Ectodermal cell (in vitro differentiated cells): ENCODE data around the gene TYW1B. TPM values are rescaled to one million over a fixed set of nuclear protein-coding genes. Genes with fewer than 3 reads are reported as not detected.
"Not testable (repeated sequence)": the region's sequence is repeated elsewhere in the genome, so short reads cannot be mapped to it uniquely, and the experiment has no call there.

Experiments
- H3K27ac ChIP-seq: 2 replicates; pipeline ENCODE4 v1.7.0; 2013; ENCODE audit warnings: mild to moderate bottlenecking, low read depth, low read length; ENCODE audit not compliant: insufficient read depth, poor library complexity, severe bottlenecking
- H3K27me3 ChIP-seq: 2 replicates; pipeline ENCODE4 v1.7.0; 2013; ENCODE audit warnings: mild to moderate bottlenecking, low read length; ENCODE audit not compliant: insufficient read depth, control insufficient read depth, poor library complexity, severe bottlenecking
- H3K36me3 ChIP-seq: one replicate; pipeline ENCODE4 v1.7.0; 2013; ENCODE audit warnings: low read length; ENCODE audit not compliant: control insufficient read depth, insufficient read depth
- H3K4me1 ChIP-seq: one replicate; pipeline ENCODE4 v1.7.0; 2013; ENCODE audit warnings: low read length; ENCODE audit not compliant: control insufficient read depth, insufficient read depth
- H3K4me3 ChIP-seq: 2 replicates; pipeline ENCODE4 v1.7.0; 2013; ENCODE audit warnings: low read depth, low read length, control low read depth; ENCODE audit not compliant: insufficient read depth
- H3K9me3 ChIP-seq: 2 replicates; pipeline ENCODE4 v1.7.0; 2013; ENCODE audit warnings: mild to moderate bottlenecking, low read length, moderate library complexity; ENCODE audit not compliant: control insufficient read depth
- WGBS, 2 experiments: methylation state at CpG; one replicate each; pipeline ENCODE4 v1.1.7; 2013; ENCODE audit warnings: missing lambda C conversion rate in 2 of 2; 5-methylcytosine and 5-hydroxymethylcytosine counted together
- polyA plus RNA-seq, 4 experiments: library from polyadenylated mRNA; stranded (reverse); fragments of 50-300 nt; gene quantifications; one replicate each; pipeline ENCODE4 v1.2.3, GENCODE V29; 2013

TYW1B gene, protein sequence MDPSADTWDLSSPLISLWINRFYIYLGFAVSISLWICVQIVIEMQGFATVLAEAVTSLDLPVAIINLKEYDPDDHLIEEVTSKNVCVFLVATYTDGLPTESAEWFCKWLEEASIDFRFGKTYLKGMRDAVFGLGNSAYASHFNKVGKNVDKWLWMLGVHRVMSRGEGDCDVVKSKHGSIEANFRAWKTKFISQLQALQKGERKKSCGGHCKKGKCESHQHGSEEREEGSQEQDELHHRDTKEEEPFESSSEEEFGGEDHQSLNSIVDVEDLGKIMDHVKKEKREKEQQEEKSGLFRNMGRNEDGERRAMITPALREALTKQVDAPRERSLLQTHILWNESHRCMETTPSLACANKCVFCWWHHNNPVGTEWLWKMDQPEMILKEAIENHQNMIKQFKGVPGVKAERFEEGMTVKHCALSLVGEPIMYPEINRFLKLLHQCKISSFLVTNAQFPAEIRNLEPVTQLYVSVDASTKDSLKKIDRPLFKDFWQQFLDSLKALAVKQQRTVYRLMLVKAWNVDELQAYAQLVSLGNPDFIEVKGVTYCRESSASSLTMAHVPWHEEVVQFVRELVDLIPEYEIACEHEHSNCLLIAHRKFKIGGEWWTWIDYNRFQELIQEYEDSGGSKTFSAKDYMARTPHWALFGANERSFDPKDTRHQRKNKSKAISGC
- polyA plus RNA-seq (2013, experiment 1 of 4), result 7.3 TPM
- polyA plus RNA-seq (2013, experiment 2 of 4), result 7.7 TPM
- 7.1 TPM for polyA plus RNA-seq (2013, experiment 3 of 4)
- 8.3 TPM for polyA plus RNA-seq (2013, experiment 4 of 4)

- Histone ChIP-seq H3K27ac (peak within 1 kb of the TSS; percentile 75), H3K4me3 (peak within 1 kb of the TSS; percentile 82)
- not testable (repeated sequence) for H3K4me1 ChIP-seq, H3K9me3 ChIP-seq, H3K27me3 ChIP-seq, H3K36me3 ChIP-seq
- 0% methylated on average over 49 of the region's 49 CpGs for WGBS, 2 experiments
Observed at GRCh38 chr7:72827839-72828591, at the start of gene TYW1B. Gene TYW1B, minus strand, starts transcription at chr7:72828200. Its CDS starts 125 bp downstream, at chr7:72828075.

DNA sequence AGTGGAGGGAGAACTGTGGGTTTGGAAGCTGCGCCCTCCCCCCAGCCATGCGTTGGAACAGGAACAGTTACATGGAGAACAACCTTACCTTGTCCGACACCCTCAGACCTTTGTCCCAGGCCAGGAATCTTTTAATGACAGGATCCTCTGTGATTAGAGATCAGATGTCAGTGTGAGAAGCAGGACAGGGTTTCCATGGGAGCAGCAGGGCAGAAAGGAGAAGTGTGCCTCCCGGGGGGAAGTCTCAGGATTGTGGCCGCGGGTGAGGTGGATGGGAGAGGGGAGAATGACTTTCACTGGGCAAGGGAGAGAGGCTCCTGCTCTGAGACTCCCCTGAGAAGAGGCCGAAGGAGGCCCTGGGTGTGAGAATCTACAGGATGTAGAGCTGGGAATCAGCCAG, 39.6 kb upstream of the TYW1B start:
- H3K4me1 ChIP-seq, H3K27ac ChIP-seq, H3K4me3 ChIP-seq, H3K27me3 ChIP-seq, H3K9me3 ChIP-seq, H3K36me3 ChIP-seq: not testable (repeated sequence)
- WGBS, 2 experiments, result 82% methylated on average over 4 of the region's 7 CpGs; no CpG with 5 or more reads in 1 of the 2 experiments

- not testable (repeated sequence) for H3K36me3 ChIP-seq, H3K9me3 ChIP-seq, H3K4me1 ChIP-seq, H3K27ac ChIP-seq, H3K27me3 ChIP-seq, H3K4me3 ChIP-seq
- 91 to 92% methylated on average over 9 of the region's 9 CpGs for WGBS, 2 experiments
Observed at GRCh38 chr7:72858846-72859400, 30.9 kb upstream of the TYW1B start.

DNA sequence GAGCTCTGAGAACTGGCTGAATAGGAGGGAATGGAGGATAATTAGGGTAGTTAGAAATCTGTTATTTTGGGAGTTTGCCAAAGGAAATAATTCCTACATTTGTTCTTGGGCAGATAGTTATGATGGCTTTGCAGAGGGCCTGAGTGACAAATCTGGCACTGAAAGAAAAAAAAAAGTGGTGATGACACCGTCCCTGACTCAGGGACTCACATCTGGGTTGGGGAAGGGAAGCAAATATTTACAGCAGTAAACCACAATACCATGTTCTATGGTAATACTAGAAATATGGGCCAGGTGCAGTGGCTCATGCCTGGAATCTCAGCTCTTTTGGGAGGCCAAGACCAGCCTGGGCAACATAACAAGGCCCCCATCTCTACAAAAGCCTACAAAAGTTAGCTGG, 29.9 kb upstream of the TYW1B start:
- H3K4me3 ChIP-seq, H3K27me3 ChIP-seq, H3K36me3 ChIP-seq, H3K4me1 ChIP-seq, H3K9me3 ChIP-seq, H3K27ac ChIP-seq: not testable (repeated sequence)
- 73 to 83% methylated on average over 1 of the region's 1 CpG for WGBS, 2 experiments

GRCh38 chr7:72855261-72855660, 27.3 kb upstream of the TYW1B start:
- 91 to 93% methylated on average over 4 of the region's 6 CpGs for WGBS, 2 experiments
- H3K4me1 ChIP-seq, H3K4me3 ChIP-seq, H3K9me3 ChIP-seq, H3K27me3 ChIP-seq, H3K27ac ChIP-seq, H3K36me3 ChIP-seq: not testable (repeated sequence)

- no CpG with 5 or more reads among the region's 2 CpGs for WGBS, 2 experiments
- not testable (repeated sequence) for H3K4me1 ChIP-seq, H3K36me3 ChIP-seq
Observed at GRCh38 chr7:72852937-72853336, 24.9 kb upstream of the TYW1B start.

GRCh38 chr7:72850746-72851145, 22.7 kb upstream of the TYW1B start:
- not testable (repeated sequence) for H3K27ac ChIP-seq, H3K4me1 ChIP-seq
- WGBS, 2 experiments, result 92 to 97% methylated on average over 3 of the region's 3 CpGs

More at GRCh38 chr7:72852937-72853336, 24.9 kb upstream of the TYW1B start:
- not testable (repeated sequence) for H3K27ac ChIP-seq, H3K9me3 ChIP-seq, H3K4me3 ChIP-seq, H3K27me3 ChIP-seq

DNA sequence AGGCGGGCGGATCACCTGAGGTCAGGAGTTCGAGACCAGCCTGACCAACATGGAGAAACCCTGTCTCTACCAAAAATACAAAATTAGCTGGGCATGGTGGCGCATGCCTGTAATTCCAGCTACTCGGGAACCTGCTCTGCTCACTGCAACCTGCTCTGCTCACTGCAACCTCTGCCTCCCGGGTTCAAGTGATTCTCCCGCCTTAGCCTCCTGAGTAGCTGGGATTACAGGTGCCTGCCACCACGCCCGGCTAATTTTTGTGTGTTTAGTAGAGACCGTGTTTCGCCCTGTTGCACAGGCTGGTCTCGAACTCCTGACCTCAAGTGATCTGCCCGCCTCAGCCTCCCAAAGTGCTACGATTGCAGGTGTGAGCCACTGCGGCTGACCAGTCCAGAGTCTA, 16.1 kb upstream of the TYW1B start:
- not testable (repeated sequence) for H3K27me3 ChIP-seq, H3K9me3 ChIP-seq, H3K36me3 ChIP-seq, H3K4me3 ChIP-seq, H3K27ac ChIP-seq, H3K4me1 ChIP-seq
- 93 to 94% methylated on average over 15 of the region's 15 CpGs for WGBS, 2 experiments

More at GRCh38 chr7:72850746-72851145, 22.7 kb upstream of the TYW1B start:
- H3K27me3 ChIP-seq, H3K4me3 ChIP-seq, H3K9me3 ChIP-seq, H3K36me3 ChIP-seq: not testable (repeated sequence)

DNA sequence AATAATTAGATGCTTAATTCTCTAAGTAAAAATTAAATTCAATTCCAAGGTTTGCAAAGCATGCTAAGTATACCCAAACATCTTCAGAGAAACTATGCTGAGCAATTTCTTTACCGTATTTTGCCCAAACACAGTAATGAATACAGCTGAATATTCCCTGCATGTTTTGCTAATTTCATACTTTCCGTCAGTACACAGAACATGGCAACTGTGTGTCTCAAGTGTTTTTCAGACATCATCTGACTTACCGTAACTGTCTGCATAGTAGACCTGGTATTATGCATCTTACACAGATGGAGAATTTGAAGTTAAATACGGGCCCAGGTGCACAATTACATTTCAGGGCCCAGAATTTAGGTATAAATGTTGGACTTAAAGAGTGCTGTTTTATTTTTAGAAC, 15.2 kb upstream of the TYW1B start:
- not testable (repeated sequence) for H3K4me1 ChIP-seq, H3K27me3 ChIP-seq, H3K36me3 ChIP-seq, H3K27ac ChIP-seq, H3K4me3 ChIP-seq, H3K9me3 ChIP-seq
- WGBS, 2 experiments, result 93% methylated on average over 2 of the region's 4 CpGs; no CpG with 5 or more reads in 1 of the 2 experiments
